NT2/D1 (cell line): ENCODE data around the gene KCNK18.
A peak's percentile ranks its signal among the peaks of the same experiment; 100 is the strongest.

Source experiments
- DNase-seq: peaks from one replicate; pipeline ENCODE4 v3.0.0-alpha.2; 2011; ENCODE audit warnings: low read depth, low spot score
- H3K27me3 ChIP-seq: 2 replicates; pipeline ENCODE4 v1.6.0; 2011; ENCODE audit warnings: mild to moderate bottlenecking; ENCODE audit not compliant: insufficient read length, insufficient read depth
- H3K36me3 ChIP-seq: 2 replicates; pipeline ENCODE4 v1.6.1; 2011; ENCODE audit warnings: mild to moderate bottlenecking, low read length, mixed read lengths; ENCODE audit not compliant: insufficient read depth, insufficient read length
- H3K4me1 ChIP-seq: 2 replicates; pipeline ENCODE4 v1.5.1; 2011; ENCODE audit not compliant: insufficient read depth, insufficient read length
- H3K4me3 ChIP-seq: 2 replicates; pipeline ENCODE4 v1.5.1; 2011; ENCODE audit warnings: low read depth; ENCODE audit not compliant: insufficient read length
- H3K9ac ChIP-seq: 2 replicates; pipeline ENCODE4 v1.6.0; 2011; ENCODE audit warnings: low read depth; ENCODE audit not compliant: insufficient read length
- H3K9me3 ChIP-seq: 2 replicates; pipeline ENCODE4 v1.5.1; 2011; ENCODE audit warnings: mild to moderate bottlenecking, low read length; ENCODE audit not compliant: insufficient read depth
- SUZ12 ChIP-seq: IDR thresholded peaks from 2 replicates; pipeline ENCODE4 v1.6.1; 2011; ENCODE audit not compliant: insufficient read length, insufficient read depth; ENCODE audit errors: extremely low read depth
- YY1 ChIP-seq: IDR thresholded peaks from 2 replicates; pipeline ENCODE4 v1.6.1; 2011; ENCODE audit not compliant: insufficient read length, insufficient read depth
- ZNF274 ChIP-seq: IDR thresholded peaks from 2 replicates; pipeline ENCODE4 v1.6.1; 2011; ENCODE audit warnings: mild to moderate bottlenecking, low read depth, low read length

The KCNK18 gene

DNA sequence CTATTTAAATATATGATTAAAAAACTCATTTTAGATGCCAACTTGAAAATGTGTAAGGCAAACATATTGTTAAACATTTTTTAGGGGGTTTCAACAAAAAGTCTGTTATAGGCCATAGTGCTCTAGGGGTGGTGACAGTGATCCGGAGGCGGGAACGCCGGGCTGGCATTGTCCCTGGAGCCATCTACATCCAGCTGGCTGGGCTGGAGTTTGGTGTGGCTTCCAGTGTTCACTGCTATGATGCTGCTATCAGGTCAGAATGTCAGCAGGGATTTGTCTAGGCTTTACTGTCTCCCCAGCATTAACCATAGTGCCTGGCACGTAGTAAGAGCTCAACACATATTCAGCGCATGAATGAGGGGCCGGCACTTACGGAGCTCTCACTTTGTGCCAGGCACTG, 41.8 kb downstream of the KCNK18 start:
- TF ChIP-seq SUZ12 (no peak), YY1 (no peak), ZNF274 (no peak)
- Histone ChIP-seq H3K9me3 (no peaks in the 10 kb centered on the region), H3K9ac (no peak overlapping the region), H3K36me3 (no peaks in the 10 kb centered on the region), H3K4me3 (no peak overlapping the region), H3K4me1 (peaks cover 4% of the 10 kb centered on the region), H3K27me3 (peaks cover 43% of the 10 kb centered on the region)
- no peak for DNase-seq

DNA sequence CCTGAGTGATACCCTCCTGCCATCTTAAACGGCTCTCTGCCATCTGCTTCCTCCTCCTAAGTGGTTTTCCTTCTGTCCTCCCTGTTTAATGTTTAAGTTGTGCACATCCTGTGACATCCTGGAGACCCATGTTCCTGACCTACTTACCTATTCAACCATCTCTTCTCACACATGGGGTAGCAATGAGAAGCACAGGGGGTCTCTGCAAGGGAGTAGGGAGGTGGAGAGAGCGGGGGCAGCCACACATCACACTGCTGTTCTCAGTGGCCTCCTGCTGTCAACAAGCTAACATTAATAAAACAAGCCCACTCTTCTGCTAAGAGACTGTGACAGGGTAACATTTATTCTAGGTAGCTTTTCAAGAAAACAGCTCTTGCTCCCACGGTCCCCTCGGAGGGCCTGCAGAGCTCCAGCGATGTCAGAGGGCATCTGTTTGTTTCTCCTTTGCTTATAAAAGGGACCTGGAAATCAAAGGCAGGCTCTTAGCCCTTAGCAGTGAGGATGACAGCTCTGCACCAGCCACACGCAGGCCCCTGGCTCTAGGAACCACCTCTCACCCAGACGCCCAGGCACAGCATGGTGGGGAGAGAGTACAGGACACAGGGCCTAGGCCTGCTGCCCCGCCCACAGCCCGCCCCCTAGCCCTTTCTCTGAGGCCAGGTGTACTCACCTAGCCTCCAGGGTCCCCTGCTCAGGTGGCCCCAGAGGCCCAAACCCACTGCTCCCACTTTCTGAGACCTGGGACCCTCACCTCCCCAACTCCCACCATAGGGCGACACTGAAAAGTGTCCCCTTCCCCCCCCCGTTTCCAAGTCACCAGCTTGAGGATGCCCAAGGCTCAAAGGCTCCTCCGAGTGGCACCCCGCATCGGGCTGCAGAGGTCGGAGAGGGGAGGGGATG, 42.7 kb downstream of the KCNK18 start:
- Histone ChIP-seq H3K4me1 (peaks cover 4% of the 10 kb centered on the region), H3K27me3 (peaks cover 50% of the 10 kb centered on the region), H3K4me3 (peak overlapping the region; percentile 43), H3K36me3 (no peaks in the 10 kb centered on the region), H3K9ac (no peak overlapping the region), H3K9me3 (no peaks in the 10 kb centered on the region)
- DNase-seq = no peak
- no peak for TF ChIP-seq ZNF274

DNA sequence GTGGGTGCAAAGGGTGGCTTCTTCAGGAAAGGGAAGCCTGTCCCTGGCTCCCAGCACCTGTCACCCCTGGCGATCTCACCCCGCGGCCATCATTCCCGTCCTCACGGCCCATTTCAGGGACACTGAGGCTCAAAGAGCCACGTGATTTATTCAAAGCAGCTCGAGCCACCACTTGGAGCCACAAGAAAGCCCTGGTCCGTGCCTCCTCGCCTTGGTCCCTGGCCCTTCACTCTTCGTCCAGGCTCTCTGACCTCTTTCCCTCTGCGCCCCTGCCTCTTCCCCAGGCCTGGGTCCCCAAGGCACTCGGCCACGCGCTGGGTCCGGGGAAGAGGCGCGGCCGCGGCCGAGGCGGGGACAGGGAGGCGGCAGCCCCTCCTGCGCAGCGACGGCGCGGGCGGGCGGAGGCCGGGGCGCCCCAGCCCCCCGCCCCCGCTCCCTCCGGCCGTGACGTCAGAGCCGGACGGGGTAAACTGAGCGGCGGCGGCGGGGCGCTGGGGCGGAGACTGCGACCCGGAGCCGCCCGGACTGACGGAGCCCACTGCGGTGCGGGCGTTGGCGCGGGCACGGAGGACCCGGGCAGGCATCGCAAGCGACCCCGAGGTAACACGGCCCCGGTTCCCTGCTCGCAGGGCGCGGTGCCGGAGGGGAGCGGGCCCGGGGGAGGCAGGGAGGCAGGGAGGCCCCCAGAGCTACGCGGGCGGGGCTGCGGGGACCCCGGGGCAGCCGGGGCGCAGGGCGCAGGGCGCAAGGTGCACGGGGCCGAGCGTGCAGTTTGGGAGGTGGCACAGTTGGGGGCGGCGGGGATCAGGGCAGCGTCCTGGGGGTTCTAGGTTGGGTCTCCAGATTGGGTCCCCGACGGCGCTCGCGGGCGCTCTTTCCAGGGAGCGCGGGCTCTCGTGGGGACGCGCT, 43.6 kb downstream of the KCNK18 start, which contains the start of gene SLC18A2:
SLC18A2 (plus strand) TSS at position 494 of the 909 bp plus-strand sequence. CDS start 580 bp downstream, outside the sequence.
- H3K36me3 ChIP-seq = no peaks in the 10 kb centered on the region
- H3K4me1 ChIP-seq = peaks cover 4% of the 10 kb centered on the region
- peaks cover 50% of the 10 kb centered on the region for H3K27me3 ChIP-seq
- no peak for DNase-seq
- TF ChIP-seq SUZ12 = no peak
- peak within 1 kb of the TSS; percentile 32 for H3K9ac ChIP-seq
- H3K4me3 ChIP-seq = peak within 1 kb of the TSS; percentile 43
- no peaks in the 10 kb centered on the region for H3K9me3 ChIP-seq

DNA sequence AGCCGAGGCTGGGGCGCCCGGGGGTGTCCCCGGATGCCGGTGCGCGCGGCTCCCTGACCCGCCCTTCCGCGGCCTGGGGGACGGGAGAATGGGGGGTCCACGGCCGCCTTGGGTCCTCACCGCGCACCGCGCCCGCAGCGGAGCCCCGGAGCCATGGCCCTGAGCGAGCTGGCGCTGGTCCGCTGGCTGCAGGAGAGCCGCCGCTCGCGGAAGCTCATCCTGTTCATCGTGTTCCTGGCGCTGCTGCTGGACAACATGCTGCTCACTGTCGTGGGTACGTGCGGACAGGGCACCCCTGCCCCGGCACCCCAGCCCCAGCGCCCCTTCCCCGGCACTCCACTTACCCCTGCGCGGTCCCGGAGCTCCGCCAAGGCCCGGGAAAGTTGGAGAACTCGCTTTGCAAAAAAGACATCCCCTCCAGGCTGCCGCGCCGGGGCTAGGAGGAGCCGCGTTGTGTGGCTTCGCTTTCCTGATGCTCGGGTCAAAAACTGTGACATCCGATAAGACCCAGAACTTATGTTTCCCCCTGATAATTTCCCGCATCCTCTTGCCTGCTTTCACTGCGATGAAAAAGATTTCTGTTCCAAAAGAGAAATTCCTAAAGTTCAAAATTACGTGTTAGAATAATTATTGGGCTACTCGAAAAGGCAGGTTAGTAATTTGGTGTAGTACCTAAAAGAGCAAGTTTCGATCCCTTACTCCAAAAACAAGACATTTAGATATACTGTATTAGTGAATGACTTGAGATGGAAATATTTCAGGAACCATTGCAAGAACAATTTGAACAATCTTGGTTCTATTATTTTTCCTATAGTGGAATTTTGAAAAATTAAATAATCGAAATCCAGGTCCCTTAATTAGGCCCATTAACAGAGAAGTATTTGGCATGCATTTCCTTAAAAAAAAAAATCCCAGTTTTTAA, 44.5 kb downstream of the KCNK18 start:
- Histone ChIP-seq H3K27me3 (peaks cover 50% of the 10 kb centered on the region), H3K36me3 (no peaks in the 10 kb centered on the region), H3K4me1 (peaks cover 4% of the 10 kb centered on the region), H3K9me3 (no peaks in the 10 kb centered on the region), H3K4me3 (peak overlapping the region; percentile 43), H3K9ac (no peak overlapping the region)
- DNase-seq = no peak
- TF ChIP-seq SUZ12 (no peak), YY1 (no peak), ZNF274 (no peak)

DNA sequence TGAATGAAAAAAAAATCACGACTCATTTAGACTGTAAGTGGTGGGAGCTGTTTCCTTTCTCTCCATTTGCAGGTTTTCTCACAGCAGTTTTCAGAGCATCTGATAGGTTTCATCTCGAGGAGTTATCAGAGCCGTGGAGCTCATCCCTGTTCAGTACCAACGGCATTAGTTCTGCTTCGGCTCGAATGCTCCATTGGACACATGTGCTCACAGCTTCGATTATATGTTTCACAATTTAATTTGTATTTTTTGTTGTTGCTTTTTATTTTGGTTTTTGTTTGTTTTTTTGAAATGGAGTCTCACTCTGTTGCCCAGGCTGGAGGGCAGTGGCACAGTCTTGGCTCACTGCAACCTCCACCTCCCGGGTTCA, 45.2 kb downstream of the KCNK18 start:
- peaks cover 4% of the 10 kb centered on the region for H3K4me1 ChIP-seq
- H3K9me3 ChIP-seq = no peaks in the 10 kb centered on the region
- peaks cover 50% of the 10 kb centered on the region for H3K27me3 ChIP-seq
- no peak for TF ChIP-seq SUZ12
- no peak for DNase-seq
- H3K4me3 ChIP-seq = no peak overlapping the region
- H3K36me3 ChIP-seq = no peaks in the 10 kb centered on the region
- no peak overlapping the region for H3K9ac ChIP-seq

DNA sequence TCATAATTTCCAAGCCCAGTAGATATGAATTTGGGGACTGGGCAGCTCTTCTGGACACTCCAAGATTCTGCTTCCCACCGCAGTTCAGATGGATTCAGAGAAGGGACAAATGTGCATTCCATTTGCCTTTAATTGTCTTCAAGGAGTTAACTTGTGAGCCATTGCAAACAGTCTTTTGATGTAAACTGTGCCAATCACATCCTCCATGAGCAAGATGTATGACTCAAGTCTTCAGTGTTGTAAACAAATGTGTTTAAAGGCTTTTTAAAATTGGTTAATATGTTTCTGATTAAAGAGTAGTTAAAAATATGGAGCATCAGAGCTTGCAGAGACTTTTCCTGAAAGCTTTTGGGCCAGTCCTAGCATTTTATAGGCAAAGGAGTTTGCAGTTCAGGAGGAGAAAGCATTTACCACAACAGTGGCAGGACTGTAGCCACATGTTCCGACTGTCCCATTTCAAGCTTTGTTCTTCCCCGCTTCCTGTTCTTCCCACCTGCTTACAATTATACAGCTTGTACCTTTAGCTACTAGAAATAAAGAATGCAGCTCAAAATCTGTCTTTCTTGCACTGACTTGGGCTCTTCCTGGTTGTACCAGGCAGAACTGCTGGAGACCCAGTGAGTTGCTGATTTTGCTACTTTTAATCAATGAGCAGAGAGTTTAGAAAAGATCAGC, 49.8 kb downstream of the KCNK18 start:
- H3K9me3 ChIP-seq = no peaks in the 10 kb centered on the region
- no peak overlapping the region for H3K4me3 ChIP-seq
- no peak for DNase-seq
- peaks cover 2% of the 10 kb centered on the region for H3K4me1 ChIP-seq
- no peak for TF ChIP-seq ZNF274
- TF ChIP-seq SUZ12 = no peak
- TF ChIP-seq YY1 = no peak
- H3K9ac ChIP-seq = no peak overlapping the region
- no peaks in the 10 kb centered on the region for H3K36me3 ChIP-seq
- H3K27me3 ChIP-seq = peaks cover 23% of the 10 kb centered on the region
